MCF 10A (cell line): ENCODE results near the gene SLC50A1. TPM values are rescaled to one million over a fixed set of nuclear protein-coding genes. Genes with fewer than 3 reads are reported as not detected.

ENCODE experiments used
- BruUV-seq: library from RNA; stranded (reverse); fragments of 400-500 nt; replicated peaks from 2 replicates; lab custom pipeline; 2021; lab: Mats Ljungman, UMichigan
- CTCF ChIA-PET: fragments of 300-600 bp; sonication (Branson Sonifier 250); formaldehyde crosslinking; extraction: SDS; loops from one replicate; lab custom pipeline; 2021; ENCODE audit warnings: antibody characterized with exemption, inconsistent platforms; lab: Yijun Ruan, JAX
- POLR2A ChIA-PET: fragments of 300-600, 350-650 bp; sonication (Branson Sonifier 250); formaldehyde crosslinking; extraction: SDS; loops from one replicate; lab custom pipeline; 2020; ENCODE audit warnings: antibody characterized with exemption, inconsistent platforms; lab: Yijun Ruan, JAX
- DNase-seq: peaks from one replicate; pipeline ENCODE4 v3.0.0-alpha.2; 2018; ENCODE audit not compliant: unreplicated experiment
- H3K27ac Mint-ChIP-seq: one replicate; pipeline ENCODE4 v1.8.0; 2022; ENCODE audit warnings: mild to moderate bottlenecking, low read depth, mixed read lengths; ENCODE audit not compliant: unreplicated experiment
- H3K27me3 Mint-ChIP-seq: one replicate; pipeline ENCODE4 v1.8.0; 2022; ENCODE audit warnings: mixed read lengths; ENCODE audit not compliant: insufficient read depth, unreplicated experiment
- H3K36me3 Mint-ChIP-seq: one replicate; pipeline ENCODE4 v1.8.0; 2022; ENCODE audit warnings: mild to moderate bottlenecking, moderate library complexity, mixed read lengths; ENCODE audit not compliant: insufficient read depth, unreplicated experiment
- H3K4me1 Mint-ChIP-seq: one replicate; pipeline ENCODE4 v1.8.0; 2022; ENCODE audit warnings: mixed read lengths; ENCODE audit not compliant: insufficient read depth, unreplicated experiment
- H3K4me3 Mint-ChIP-seq: one replicate; pipeline ENCODE4 v1.8.0; 2022; ENCODE audit warnings: mild to moderate bottlenecking, moderate library complexity, mixed read lengths; ENCODE audit not compliant: unreplicated experiment
- H3K9me3 Mint-ChIP-seq: one replicate; pipeline ENCODE4 v1.8.0; 2022; ENCODE audit warnings: mixed read lengths; ENCODE audit not compliant: unreplicated experiment
- intact Hi-C: fragments of 100-400 bp; cut with micrococcal nuclease; formaldehyde crosslinking; loops from 2 replicates; pipeline ENCODE4 v1.14.1; 2022
- total RNA-seq: library from RNA; stranded (reverse); gene quantifications from 2 replicates; pipeline ENCODE4 v1.2.3, GENCODE V29; 2022
- TF ChIP-seq, protein P1 (sequence below): fragments of 200-600 bp; IDR thresholded peaks from one replicate; pipeline ENCODE4 v1.8.0; 2022; ENCODE audit warnings: antibody characterized with exemption, mild to moderate bottlenecking; ENCODE audit not compliant: unreplicated experiment

SLC50A1 gene
- total RNA-seq, 1 experiment from 2014 or later: 91.2 TPM

DNA sequence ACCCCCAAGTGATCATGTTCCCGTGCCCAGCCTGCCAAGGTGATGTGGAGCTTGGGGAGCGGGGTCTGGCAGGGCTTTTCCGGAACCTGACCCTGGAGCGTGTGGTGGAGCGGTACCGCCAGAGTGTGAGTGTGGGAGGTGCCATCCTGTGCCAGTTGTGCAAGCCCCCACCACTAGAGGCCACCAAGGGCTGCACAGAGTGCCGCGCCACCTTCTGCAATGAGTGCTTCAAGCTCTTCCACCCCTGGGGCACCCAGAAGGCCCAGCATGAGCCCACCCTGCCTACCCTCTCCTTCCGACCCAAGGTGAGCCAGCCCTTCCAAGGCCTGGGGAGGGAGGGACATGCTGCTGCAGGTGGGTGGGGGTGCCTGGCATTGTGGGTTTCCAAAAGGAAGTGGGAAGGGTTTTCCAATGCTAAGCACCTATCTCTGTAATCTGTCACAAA is 40.3 kb downstream of the SLC50A1 start:
- no peak overlapping the region for H3K4me3 Mint-ChIP-seq
- intact Hi-C loops: loop anchor here (1.0 to 5.0 kb wide), 5 partner anchors 17 to 416 kb away; partner anchors contain the start of gene MTX1
- no peak for DNase-seq
- H3K4me1 Mint-ChIP-seq: peaks cover 36% of the 10 kb centered on the region
- H3K9me3 Mint-ChIP-seq: no peaks in the 10 kb centered on the region
- TF ChIP-seq, protein P1, sequence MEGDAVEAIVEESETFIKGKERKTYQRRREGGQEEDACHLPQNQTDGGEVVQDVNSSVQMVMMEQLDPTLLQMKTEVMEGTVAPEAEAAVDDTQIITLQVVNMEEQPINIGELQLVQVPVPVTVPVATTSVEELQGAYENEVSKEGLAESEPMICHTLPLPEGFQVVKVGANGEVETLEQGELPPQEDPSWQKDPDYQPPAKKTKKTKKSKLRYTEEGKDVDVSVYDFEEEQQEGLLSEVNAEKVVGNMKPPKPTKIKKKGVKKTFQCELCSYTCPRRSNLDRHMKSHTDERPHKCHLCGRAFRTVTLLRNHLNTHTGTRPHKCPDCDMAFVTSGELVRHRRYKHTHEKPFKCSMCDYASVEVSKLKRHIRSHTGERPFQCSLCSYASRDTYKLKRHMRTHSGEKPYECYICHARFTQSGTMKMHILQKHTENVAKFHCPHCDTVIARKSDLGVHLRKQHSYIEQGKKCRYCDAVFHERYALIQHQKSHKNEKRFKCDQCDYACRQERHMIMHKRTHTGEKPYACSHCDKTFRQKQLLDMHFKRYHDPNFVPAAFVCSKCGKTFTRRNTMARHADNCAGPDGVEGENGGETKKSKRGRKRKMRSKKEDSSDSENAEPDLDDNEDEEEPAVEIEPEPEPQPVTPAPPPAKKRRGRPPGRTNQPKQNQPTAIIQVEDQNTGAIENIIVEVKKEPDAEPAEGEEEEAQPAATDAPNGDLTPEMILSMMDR: no peak
- BruUV-seq: no TSS peak
- no peak overlapping the region for H3K27ac Mint-ChIP-seq
- no peaks in the 10 kb centered on the region for H3K27me3 Mint-ChIP-seq
- POLR2A ChIA-PET: interaction anchor here (1.1 to 15.7 kb wide), 3 partner anchors 19 to 174 kb away, joined by 3 to 215 read pairs (median 5); partner anchors contain the start of gene ZBTB7B
- CTCF ChIA-PET: interaction anchor here (0.5 to 14.5 kb wide), 31 partner anchors 8 to 213 kb away, joined by 3 to 380 read pairs (median 4); partner anchors contain the start of genes LENEP and THBS3
- H3K36me3 Mint-ChIP-seq: peaks cover 20% of the 10 kb centered on the region

DNA sequence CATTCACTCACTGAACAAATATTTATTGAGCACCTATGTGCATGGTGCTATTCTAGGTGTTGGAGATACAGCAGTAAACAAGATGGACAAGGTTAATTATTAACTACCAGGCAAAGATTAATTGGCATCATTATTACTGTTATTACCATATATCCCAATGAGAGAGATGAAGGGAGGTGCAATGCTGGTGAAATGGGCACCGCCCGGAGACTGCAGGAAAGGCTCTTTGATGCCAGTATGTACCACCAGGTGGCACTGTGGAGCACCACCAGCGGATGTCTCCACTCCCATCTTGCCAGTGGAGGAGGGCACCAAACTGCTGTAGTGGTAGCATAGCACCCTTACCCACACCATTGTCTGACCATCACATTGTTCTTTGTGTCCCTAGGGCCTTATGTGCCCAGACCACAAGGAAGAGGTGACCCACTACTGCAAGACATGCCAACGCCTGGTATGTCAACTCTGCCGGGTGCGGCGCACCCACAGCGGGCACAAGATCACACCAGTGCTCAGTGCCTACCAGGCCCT is 41.0 kb downstream of the SLC50A1 start:
- intact Hi-C loops: loop anchor here (1.0 to 5.0 kb wide), 5 partner anchors 16 to 416 kb away; partner anchors contain the start of gene MTX1
- Mint-ChIP-seq H3K4me3 (no peak overlapping the region), H3K36me3 (peaks cover 13% of the 10 kb centered on the region), H3K27ac (no peak overlapping the region), H3K27me3 (no peaks in the 10 kb centered on the region), H3K9me3 (no peaks in the 10 kb centered on the region), H3K4me1 (peaks cover 36% of the 10 kb centered on the region)
- BruUV-seq: no TSS peak
- DNase-seq: peak; percentile 91
- TF ChIP-seq, protein P1: peak; percentile 95
- ChIA-PET CTCF (interaction anchor here (0.6 to 14.5 kb wide), 22 partner anchors 8 to 613 kb away, joined by 3 to 380 read pairs (median 6); partner anchors contain the start of genes CLK2, EFNA1, MTX1 and THBS3), POLR2A (interaction anchor here (0.7 to 15.7 kb wide), 4 partner anchors 18 to 1018 kb away, joined by 3 to 215 read pairs (median 4); no protein-coding TSS in a partner anchor)

DNA sequence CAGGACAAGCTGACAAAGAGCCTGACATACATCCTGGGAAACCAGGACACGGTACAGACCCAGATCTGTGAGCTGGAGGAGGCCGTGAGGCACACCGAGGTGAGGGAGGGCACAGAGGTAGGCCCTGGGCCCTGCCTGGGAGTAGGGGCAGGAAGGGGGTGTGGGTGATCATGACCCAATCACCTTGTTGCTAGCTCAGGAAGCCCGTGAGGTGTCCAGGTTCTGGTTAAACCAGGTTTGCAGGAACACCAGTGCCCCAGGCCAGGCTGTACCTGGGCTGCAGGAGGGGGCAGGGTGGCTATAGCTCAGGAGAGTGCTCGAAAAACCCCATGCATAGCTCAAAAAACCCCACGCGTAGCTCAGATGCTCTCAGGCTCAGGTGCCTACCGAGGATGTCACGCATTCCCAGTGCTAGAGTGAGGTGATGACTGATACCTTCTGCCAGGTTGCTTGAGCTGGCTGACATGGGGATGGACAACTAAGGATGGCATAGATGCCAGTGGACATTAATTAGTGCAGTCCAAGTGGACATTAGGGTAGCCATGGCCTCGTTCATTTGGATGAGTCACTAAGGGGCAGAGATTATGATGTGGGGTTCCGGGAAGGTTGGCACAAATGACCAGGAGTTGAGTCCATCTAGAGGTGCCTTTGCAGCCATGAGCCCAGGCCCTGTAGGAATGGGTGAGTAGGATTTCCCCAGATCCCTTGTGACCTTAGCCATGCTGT is 41.7 kb downstream of the SLC50A1 start:
- H3K36me3 Mint-ChIP-seq: peaks cover 6% of the 10 kb centered on the region
- no peak for DNase-seq
- H3K4me1 Mint-ChIP-seq: peaks cover 30% of the 10 kb centered on the region
- TF ChIP-seq, protein P1: no peak
- no peak overlapping the region for H3K27ac Mint-ChIP-seq
- intact Hi-C loops: loop anchor here (2.0 to 5.0 kb wide), 2 partner anchors 15 to 415 kb away; no protein-coding TSS in a partner anchor
- H3K27me3 Mint-ChIP-seq: no peaks in the 10 kb centered on the region
- CTCF ChIA-PET: interaction anchor here (0.6 to 3.5 kb wide), 30 partner anchors 8 to 614 kb away, joined by 3 to 54 read pairs (median 4); partner anchors contain the start of genes CLK2, EFNA1, MTX1 and THBS3
- BruUV-seq: no TSS peak
- no peak overlapping the region for H3K4me3 Mint-ChIP-seq
- POLR2A ChIA-PET: interaction anchor here (0.7 to 15.7 kb wide), 5 partner anchors 17 to 1018 kb away, joined by 3 to 215 read pairs (median 5); no protein-coding TSS in a partner anchor
- no peaks in the 10 kb centered on the region for H3K9me3 Mint-ChIP-seq
